GM21390 (cell line): ENCODE measurements around the gene DYNLL1.
A peak's percentile ranks its signal among the peaks of the same experiment; 100 is the strongest.
"Not testable (repeated sequence)": the region's sequence is repeated elsewhere in the genome, so short reads cannot be mapped to it uniquely, and the experiment has no call there.

Experiments
- ATAC-seq: cut with Tn5 transposase; IDR thresholded peaks from one replicate; pipeline ENCODE4 v1.9.1; 2021; ENCODE audit not compliant: unreplicated experiment

Gene DYNLL1

GRCh38 chr12:120495731-120496412 is at the start of gene DYNLL1:
Gene DYNLL1, plus strand, starts transcription at chr12:120496113. Its CDS starts 309 bp downstream, at chr12:120496422.
- peak; percentile 94 for ATAC-seq

GRCh38 chr12:120446844-120447178 is 49.1 kb upstream of the DYNLL1 start:
- not testable (repeated sequence) for ATAC-seq

DNA sequence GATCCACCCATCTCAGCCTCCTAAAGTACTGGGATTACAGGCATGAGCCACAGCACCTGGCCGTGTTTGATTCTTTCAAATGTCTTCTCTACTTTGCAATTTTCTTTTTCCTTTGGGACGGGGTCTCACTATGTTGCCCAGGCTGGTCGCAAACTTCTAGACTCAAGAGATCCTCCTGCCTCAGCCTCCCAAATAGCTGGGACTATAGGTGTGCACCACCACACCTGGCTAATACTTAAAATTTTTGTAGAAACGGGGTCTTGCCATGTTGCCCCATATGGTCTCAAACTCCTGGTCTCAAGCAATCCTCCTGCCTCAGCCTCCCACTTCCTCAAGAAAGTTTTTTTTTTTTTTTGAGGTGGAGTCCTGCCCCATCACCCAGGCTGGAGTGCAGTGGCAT is 47.9 kb upstream of the DYNLL1 start:
- no peak for ATAC-seq

DNA sequence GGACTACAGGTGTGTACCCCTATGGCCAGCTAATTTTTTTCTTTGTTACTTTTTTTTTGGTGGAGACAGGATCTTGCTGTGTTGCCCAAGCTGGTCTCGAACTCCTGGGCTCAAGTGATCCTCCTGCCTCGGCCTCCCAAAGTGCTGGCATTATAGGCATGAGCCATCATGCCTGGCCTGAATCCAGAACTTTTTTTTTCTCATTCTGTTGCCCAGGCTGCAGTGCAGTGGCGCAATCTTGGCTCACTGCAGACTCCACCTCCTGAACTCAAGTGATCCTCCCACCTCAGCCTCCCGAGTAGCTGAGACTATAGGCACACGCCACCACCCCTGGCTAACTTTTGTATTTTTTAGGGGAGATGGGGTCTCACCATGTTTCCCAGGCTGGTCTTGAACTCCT is 43.4 kb upstream of the DYNLL1 start:
- not testable (repeated sequence) for ATAC-seq

DNA sequence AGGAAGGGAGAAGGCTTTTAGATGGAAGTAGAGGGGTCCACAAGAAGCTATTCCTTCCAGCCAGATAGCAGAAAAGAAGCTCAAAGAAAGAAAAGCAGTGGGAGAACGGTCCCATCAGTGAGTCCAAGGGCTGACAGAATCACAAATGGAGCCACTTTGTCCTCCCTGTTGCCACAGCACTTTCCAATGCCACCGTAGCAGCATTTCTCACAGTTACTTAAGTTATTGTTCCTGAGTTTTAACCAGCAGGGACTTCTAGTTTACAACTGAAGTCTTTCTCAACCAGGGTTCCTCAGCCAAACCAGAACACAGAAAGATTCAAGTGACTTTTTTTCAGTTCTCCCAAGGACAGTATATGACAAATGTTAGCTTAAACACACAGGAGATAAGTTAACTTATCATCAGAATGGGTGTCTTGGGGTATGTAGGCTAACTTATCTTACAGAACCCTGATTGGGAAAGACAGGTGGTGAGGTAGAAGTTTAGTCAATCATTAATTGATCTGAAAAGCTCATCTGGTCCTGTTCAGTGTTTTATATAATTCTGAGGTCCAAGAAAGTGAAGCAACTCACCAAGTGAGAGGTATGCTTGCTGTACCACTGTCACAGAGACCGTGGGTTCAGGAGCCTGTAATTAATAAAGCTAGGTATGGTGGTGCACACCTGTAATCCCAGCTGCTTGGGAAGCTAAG is 42.7 kb upstream of the DYNLL1 start:
- no peak for ATAC-seq

DNA sequence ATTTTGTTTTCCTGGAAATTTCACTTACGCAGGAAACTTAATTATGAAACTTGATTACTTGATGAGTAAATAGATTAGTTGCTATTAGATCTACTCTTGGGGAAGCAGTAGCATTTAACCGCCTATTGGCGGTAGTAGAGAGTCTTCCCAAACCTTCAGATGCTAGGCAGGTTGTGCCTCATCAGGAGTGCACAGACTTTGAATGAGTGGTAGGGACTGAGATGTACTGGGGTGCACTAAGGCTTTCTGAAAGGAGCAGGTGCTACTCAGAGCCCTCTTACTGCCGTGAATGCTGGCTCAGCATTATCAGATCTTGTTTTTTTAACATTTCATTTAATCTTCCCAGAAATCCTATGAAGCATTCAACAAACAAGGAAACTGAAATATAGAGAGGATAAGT is 41.9 kb upstream of the DYNLL1 start:
- no peak for ATAC-seq

- no peak for ATAC-seq
These were observed 40.6 kb upstream of the DYNLL1 start for GRCh38 chr12:120455302-120455701.

- ATAC-seq, result no peak
These were observed 38.8 kb upstream of the DYNLL1 start for GRCh38 chr12:120457133-120457532.

DNA sequence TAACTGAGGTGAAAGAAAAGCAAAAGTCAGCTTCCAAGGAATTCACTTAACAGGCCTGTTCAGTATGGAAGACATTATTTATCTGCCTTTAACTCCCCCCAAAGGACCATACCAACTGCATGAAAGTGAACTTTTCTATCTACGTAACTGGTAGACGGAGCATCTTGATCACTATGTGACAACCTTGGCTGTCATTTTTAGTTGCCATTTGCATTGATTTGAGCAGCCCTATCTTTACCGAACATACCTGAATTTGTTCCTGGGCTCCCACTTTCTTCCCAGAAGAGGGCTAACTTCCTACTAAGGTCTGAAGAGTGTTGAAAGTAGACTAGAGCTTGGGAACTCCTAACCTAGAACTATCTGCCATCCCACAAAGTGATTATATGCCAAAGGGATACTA is 35.8 kb upstream of the DYNLL1 start:
- no peak for ATAC-seq

- ATAC-seq, result no peak
These were observed 33.7 kb upstream of the DYNLL1 start for GRCh38 chr12:120462099-120462640.

- ATAC-seq, result no peak
These were observed 32.2 kb upstream of the DYNLL1 start for GRCh38 chr12:120463712-120464111.

DNA sequence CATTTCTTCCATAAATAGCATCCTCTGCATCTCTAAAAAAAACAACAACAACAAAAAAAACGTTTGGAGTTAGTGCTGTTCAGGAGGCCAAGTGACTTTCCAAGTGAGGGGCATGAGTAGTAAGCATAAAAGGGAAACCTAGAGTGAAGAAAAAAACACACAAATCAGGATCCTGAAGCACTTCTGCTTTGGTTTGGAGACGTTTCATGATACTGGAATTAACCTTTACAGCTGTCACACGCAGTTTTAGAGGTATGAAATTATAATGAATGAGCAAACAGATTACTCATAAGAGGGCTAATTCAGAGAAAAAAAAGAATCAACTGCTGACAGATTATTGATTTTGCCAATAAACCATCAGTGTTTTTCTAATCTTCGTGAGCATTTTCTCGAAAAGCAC is 30.2 kb upstream of the DYNLL1 start:
- ATAC-seq, result no peak

GRCh38 chr12:120466560-120467315 is 29.2 kb upstream of the DYNLL1 start:
- no peak for ATAC-seq

GRCh38 chr12:120467439-120467838 is 28.5 kb upstream of the DYNLL1 start:
- ATAC-seq, result no peak

DNA sequence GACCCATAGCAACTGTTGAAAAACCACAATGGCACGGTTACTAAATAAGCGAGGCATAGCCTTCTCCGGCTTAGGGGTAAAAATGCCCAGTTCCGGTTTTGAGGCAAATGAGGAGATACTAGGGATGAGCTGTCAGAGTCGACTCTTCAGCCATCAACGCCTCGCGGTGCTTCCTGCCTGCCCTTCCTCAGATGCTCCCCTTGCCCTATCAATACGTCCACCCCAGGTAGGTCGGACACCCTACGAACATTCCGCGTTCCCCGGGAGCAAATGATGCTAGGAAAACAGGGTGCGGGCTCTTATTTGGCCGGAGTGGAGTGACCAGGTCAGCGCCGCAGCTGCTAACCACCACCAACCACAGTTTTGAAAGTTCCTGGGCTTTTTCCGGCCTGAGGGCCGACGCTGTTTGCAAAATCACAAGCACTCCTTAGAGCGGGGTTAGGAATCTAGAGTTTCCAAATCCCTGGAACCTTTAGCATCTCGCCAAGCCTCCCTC is 27.5 kb upstream of the DYNLL1 start:
- ATAC-seq, result no peak

- ATAC-seq, result peak; percentile 14
These were observed 27.0 kb upstream of the DYNLL1 start for GRCh38 chr12:120468821-120469449.

DNA sequence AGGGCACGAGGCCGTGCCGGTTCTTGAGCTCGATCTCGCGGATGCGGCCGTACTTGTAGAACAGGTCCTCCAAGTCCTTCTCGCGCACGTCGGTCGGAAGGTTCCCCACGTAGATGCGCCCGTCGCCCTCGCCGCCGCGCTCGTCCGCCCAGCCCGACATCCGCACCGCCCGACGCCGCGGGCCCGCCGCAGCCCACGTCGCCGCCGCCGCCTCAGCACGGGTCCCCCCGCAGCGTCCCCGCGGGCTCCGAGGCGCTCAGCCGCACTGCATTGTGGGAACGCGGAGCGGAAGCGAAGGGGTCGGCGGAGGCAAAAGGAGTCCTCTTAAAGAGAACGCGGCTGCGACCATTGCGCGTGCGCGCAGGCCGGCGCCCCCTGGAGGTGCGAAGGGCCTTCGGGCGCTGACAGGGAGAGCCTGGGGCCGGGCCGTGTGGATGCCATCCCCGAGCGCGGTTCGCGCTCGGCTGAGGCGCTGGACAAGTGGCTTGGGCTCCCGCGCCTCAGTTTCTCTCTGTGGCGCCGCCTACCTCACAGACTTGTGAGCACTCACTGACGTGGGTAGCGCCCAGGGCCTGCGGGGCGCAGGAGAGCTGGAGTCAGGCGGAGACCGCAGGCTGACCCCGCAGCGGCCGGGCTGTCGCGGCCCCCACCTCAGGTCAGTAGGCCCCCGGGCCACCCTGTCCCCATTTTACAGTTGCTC is 26.3 kb upstream of the DYNLL1 start, which contains the start of gene SRSF9:
TSS of gene SRSF9 (minus strand) at position 299 of the 700 bp plus-strand sequence. CDS start at position 160, 139 bp downstream.
- ATAC-seq, result peak; percentile 89

GRCh38 chr12:120470150-120470784 is 25.6 kb upstream of the DYNLL1 start:
- peak; percentile 21 for ATAC-seq

DNA sequence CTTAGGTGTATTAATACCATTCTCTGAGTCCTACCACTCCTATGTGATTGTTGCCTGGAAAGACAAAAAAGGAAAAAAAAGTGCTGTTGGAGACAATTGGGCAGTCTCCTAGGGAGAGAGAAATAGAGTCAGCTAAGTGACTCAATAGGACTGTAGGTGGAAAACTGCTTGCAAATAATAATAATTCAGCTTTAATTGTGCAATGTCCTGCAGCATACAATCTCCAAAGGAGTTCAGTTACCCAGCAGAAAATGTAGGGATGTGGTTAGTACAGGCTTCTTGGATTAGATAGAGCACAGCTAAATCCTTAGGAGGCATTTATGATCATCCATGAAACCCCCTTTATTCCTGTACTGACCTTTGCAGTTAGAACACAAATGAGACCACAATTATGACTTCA is 23.4 kb upstream of the DYNLL1 start:
- ATAC-seq, result no peak
